Measurements from ENCODE around the gene PMS1.

- TF ChIP-seq POLR2A (IDR thresholded peaks at IDR 0.05; ENCODE audit: low read depth, low read length) (no peak), CTCF (IDR thresholded peaks at IDR 0.05; ENCODE audit: extremely low read depth in 1 of 2, insufficient read depth in 1 of 2, low read depth in 1 of 2, low read length in 2 of 2) (no peak)
- TF ChIP-seq, protein P1, sequence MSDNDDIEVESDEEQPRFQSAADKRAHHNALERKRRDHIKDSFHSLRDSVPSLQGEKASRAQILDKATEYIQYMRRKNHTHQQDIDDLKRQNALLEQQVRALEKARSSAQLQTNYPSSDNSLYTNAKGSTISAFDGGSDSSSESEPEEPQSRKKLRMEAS (IDR thresholded peaks at IDR 0.05; ENCODE audit: insufficient read depth, insufficient read length), result no peak
Measured at GRCh38 chr2:189896809-189897208, 112.6 kb downstream of the PMS1 start.

All from endothelial cell of umbilical vein (primary cell).